Cardiac muscle cell (in vitro differentiated cells and primary cell): ENCODE results near the gene IMMP2L. TPM values are rescaled to one million over a fixed set of nuclear protein-coding genes. Genes with fewer than 3 reads are reported as not detected.
A peak's percentile ranks its signal among the peaks of the same experiment; 100 is the strongest.
"Not testable (repeated sequence)": the region's sequence is repeated elsewhere in the genome, so short reads cannot be mapped to it uniquely, and the experiment has no call there.

Experiments used
- DNase-seq, 2 donors: peaks; one replicate each; pipeline versions ENCODE4 v3.0.0 to v3.0.0-alpha.2; 2010 to 2017; ENCODE audit warnings: low read depth in 1 of 2, low spot score in 1 of 2
- H3K27ac ChIP-seq: fragments of 200-600 bp; sonication (generic); 2 replicates; pipeline ENCODE4 v1.5.1; 2016
- H3K27me3 ChIP-seq: fragments of 200-600 bp; sonication (generic); 2 replicates; pipeline ENCODE4 v1.6.0; 2016; ENCODE audit warnings: control low read depth
- H3K36me3 ChIP-seq: fragments of 200-600 bp; sonication (generic); 2 replicates; pipeline ENCODE4 v1.5.1; 2016; ENCODE audit warnings: control low read depth
- H3K4me1 ChIP-seq: fragments of 200-600 bp; sonication (generic); 2 replicates; pipeline ENCODE4 v1.8.1; 2017; ENCODE audit warnings: low read depth, mild to moderate bottlenecking, mixed run types
- H3K4me3 ChIP-seq: fragments of 200-600 bp; sonication (generic); 2 replicates; pipeline ENCODE4 v1.5.1; 2016; ENCODE audit warnings: mild to moderate bottlenecking
- H3K9me3 ChIP-seq: fragments of 200-600 bp; sonication (generic); 2 replicates; pipeline ENCODE4 v1.5.1; 2017; ENCODE audit warnings: low read depth, mild to moderate bottlenecking, control low read depth
- polyA plus RNA-seq: library from polyadenylated mRNA; unstranded; fragments of >200 nt; fragmentation: Nextera tagmentation; extraction: Ambion mirVana; gene quantifications from 2 replicates; pipeline ENCODE4 v1.2.1, GENCODE V29; 2016
- total RNA-seq: library from RNA; depleted of rRNA; stranded (reverse); fragments of >200 nt; gene quantifications from 2 replicates; pipeline ENCODE4 v1.2.3, GENCODE V29; 2016
- TF ChIP-seq, protein P1 (sequence below): IDR thresholded peaks from 2 replicates; pipeline ENCODE4 v1.5.1; 2012; ENCODE audit warnings: low read depth, mild to moderate bottlenecking, low read length

The IMMP2L gene
- total and polyA plus RNA-seq, 2 experiments from 2014 or later, result 6.0 to 11.9 TPM

DNA sequence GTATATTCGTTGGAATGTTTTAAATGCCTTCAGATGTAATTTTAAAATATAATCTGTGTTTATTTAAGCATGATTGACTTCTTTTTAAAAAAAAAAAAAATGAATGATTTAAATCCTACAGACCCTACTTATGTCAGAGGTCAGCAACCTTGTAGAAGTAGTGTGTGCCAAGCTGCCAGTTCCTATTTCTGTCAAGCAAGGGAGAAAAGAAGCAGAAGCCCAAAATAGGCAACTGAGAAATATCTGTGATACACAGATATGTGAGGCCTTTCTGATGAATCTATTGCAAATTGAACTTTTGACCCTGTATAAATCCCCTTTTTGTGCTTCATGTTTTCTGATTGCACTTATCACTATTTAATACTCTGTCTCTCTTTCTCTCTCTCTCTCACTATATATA is 271.9 kb downstream of the IMMP2L start:
- Histone ChIP-seq H3K36me3 (no peaks in the 10 kb centered on the region), H3K9me3 (no peaks in the 10 kb centered on the region), H3K27me3 (no peaks in the 10 kb centered on the region), H3K27ac (no peak overlapping the region), H3K4me1 (peaks cover 11% of the 10 kb centered on the region), H3K4me3 (no peak overlapping the region)
- no peak for DNase-seq
- TF ChIP-seq, protein P1, sequence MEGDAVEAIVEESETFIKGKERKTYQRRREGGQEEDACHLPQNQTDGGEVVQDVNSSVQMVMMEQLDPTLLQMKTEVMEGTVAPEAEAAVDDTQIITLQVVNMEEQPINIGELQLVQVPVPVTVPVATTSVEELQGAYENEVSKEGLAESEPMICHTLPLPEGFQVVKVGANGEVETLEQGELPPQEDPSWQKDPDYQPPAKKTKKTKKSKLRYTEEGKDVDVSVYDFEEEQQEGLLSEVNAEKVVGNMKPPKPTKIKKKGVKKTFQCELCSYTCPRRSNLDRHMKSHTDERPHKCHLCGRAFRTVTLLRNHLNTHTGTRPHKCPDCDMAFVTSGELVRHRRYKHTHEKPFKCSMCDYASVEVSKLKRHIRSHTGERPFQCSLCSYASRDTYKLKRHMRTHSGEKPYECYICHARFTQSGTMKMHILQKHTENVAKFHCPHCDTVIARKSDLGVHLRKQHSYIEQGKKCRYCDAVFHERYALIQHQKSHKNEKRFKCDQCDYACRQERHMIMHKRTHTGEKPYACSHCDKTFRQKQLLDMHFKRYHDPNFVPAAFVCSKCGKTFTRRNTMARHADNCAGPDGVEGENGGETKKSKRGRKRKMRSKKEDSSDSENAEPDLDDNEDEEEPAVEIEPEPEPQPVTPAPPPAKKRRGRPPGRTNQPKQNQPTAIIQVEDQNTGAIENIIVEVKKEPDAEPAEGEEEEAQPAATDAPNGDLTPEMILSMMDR, result no peak

DNA sequence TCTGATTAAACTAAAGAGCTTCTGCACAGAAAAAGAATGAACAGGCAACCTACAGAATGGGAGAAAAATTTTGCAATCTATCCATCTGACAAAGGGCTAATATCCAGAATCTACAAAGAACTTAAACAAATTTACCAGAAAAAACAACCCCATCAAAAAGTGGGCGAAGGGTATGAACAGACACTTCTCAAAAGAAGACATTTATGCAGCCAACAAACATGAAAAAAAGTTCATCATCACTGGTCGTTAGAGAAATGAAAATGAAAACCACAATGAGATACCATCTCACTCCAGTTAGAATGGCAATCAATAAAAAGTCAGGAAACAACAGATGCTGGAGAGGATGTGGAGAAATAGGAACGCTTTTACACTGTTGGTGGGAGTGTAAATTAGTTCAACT is 273.9 kb downstream of the IMMP2L start:
- not testable (repeated sequence) for H3K27ac ChIP-seq, H3K36me3 ChIP-seq, DNase-seq, H3K4me3 ChIP-seq, H3K27me3 ChIP-seq, H3K9me3 ChIP-seq
- H3K4me1 ChIP-seq, result peaks cover 11% of the 10 kb centered on the region

DNA sequence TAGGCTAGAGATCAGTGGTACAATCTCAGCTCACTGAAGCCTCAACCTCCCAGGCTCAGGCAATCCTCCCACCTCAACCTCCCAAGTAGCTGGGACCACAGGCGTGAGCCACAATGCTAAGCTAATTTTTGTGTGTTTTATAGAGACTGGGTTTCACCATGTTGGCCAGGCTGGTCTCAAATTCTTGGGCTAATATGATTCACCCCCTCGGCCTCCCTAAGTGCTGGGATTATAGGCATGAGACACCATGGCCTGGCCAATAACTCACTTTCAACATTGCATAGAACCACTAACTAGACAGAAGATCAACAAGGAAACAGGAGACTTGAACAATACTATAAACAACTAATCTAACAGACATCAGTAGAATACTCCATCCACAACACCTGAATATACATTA is 279.7 kb downstream of the IMMP2L start:
- no peaks in the 10 kb centered on the region for H3K4me1 ChIP-seq
- TF ChIP-seq, protein P1, result no peak
- H3K27ac ChIP-seq, result no peak overlapping the region
- H3K36me3 ChIP-seq, result no peaks in the 10 kb centered on the region
- H3K4me3 ChIP-seq, result no peak overlapping the region
- no peaks in the 10 kb centered on the region for H3K9me3 ChIP-seq
- H3K27me3 ChIP-seq, result no peaks in the 10 kb centered on the region
- DNase-seq, result no peak

DNA sequence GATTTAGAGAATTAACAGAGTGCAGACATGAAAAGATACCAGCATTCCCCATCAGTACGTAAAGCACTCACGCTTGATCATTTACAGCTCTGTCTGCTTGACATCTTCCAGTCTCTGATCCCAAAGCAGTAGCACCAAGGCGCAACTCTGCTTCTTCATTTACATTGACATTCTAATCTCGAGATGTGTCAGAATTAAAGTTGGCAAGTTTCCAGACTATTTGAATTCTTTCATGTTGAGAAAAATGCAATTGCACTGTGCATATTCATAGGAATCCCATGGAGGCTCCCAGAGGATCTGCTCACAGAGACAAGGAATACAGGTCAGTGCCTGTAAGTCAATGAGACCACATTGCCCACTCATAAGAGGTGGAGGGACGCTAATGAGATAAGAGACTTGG is 287.4 kb downstream of the IMMP2L start:
- Histone ChIP-seq H3K4me3 (no peak overlapping the region), H3K36me3 (no peaks in the 10 kb centered on the region), H3K4me1 (peaks cover 9% of the 10 kb centered on the region), H3K27ac (no peak overlapping the region), H3K9me3 (no peaks in the 10 kb centered on the region), H3K27me3 (no peaks in the 10 kb centered on the region)
- DNase-seq, result peak; percentile 38 to 58
- TF ChIP-seq, protein P1, result no peak

DNA sequence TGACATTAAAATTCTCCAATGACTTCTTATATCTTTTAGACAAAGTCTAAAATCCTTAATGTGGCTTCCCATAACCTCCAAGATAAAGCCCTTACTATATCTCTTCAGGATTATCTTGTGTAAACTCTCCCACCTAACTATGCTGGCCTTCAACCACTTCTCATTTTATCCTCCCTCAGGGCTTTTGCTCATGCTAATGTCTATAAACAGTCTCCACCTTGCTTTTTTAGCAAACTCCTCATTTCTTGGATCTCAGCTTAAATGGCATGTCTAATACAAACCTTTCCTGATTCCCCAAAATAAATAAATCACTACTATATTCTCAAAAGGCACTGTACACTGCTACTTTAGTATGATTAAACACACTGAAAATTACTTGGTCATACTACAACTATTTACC is 290.2 kb downstream of the IMMP2L start:
- no peak for DNase-seq
- no peak overlapping the region for H3K27ac ChIP-seq
- H3K9me3 ChIP-seq, result no peaks in the 10 kb centered on the region
- no peak overlapping the region for H3K4me3 ChIP-seq
- no peaks in the 10 kb centered on the region for H3K36me3 ChIP-seq
- TF ChIP-seq, protein P1, result no peak
- no peaks in the 10 kb centered on the region for H3K27me3 ChIP-seq
- H3K4me1 ChIP-seq, result peaks cover 9% of the 10 kb centered on the region

DNA sequence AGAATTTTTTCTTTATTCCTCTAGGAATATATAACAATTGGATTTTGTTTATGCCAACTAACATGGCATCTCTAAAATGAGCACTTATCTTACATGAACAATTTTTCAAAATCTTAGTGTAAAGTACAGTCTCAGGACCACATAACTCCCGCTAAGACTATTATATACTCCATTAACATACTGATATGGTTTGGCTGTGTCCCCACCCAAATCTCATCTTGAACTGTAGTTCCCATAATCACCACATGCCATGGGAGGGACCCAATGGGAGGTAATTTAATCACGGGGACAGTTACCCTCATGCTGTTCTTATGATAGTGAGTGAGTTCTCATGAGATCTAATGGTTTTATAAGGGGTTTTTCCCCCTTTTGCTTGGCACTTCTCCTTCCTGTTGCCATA is 291.5 kb downstream of the IMMP2L start:
- DNase-seq, H3K9me3 ChIP-seq, H3K27ac ChIP-seq, H3K27me3 ChIP-seq, H3K4me3 ChIP-seq, H3K36me3 ChIP-seq, H3K4me1 ChIP-seq: not testable (repeated sequence)

DNA sequence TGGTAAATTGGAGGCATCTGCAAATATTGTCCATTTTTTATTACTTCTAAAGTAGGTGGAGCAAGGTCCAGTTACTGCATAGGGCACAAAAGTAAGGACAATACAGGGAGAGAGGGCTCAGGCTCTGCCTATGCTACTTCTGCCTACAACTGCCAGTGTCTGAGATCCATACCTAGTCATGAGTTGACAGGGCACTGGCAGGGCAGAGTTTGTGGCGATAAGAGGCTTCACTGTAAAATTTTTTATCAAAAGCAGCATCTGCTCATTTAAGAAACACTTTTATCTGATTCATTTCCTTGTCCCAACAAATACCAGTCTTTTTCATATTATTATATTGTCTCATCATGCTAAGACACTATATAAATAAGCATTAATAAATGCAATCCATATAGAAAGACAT is 293.4 kb downstream of the IMMP2L start:
- H3K27me3 ChIP-seq, result no peaks in the 10 kb centered on the region
- no peak overlapping the region for H3K27ac ChIP-seq
- H3K9me3 ChIP-seq, result no peaks in the 10 kb centered on the region
- no peaks in the 10 kb centered on the region for H3K4me1 ChIP-seq
- H3K36me3 ChIP-seq, result no peaks in the 10 kb centered on the region
- TF ChIP-seq, protein P1, result no peak
- no peak overlapping the region for H3K4me3 ChIP-seq
- DNase-seq, result no peak
